NT2/D1 (cell line): ENCODE data around the gene TBCB.

ENCODE experiments used
- SUZ12 ChIP-seq: IDR thresholded peaks from 2 replicates; pipeline ENCODE4 v1.6.1; 2011; ENCODE audit not compliant: insufficient read length, insufficient read depth; ENCODE audit errors: extremely low read depth
- ZNF274 ChIP-seq: IDR thresholded peaks from 2 replicates; pipeline ENCODE4 v1.6.1; 2011; ENCODE audit warnings: mild to moderate bottlenecking, low read depth, low read length

DNA sequence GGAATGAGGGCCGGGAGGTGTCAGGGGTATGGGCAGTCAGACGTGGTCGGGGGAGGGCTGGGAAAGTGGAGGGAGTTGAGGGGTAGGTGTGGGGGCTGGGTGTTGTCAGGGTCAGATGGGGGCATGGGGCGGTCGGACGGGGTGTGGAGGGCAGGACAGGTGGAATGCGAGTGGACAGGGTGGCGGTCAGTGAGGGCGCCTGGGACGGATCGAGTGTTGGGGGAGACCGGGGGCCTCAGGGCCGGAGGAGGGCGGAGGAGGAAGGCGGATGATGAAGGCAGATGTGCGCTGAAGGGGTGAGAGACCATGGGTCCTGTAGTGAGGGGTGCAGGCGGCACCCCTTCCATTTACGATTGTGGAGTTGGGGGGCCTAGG is 5.7 kb downstream of the TBCB start:
- TF ChIP-seq ZNF274: no peak
- no peak for TF ChIP-seq SUZ12
